Fibroblast of lung (primary cell): Measurements from ENCODE around the gene SLC39A5. TPM values are rescaled to one million over a fixed set of nuclear protein-coding genes. Genes with fewer than 3 reads are reported as not detected.
A peak's percentile ranks its signal among the peaks of the same experiment; 100 is the strongest.

Experiments used
- DNase-seq, 2 donors: peaks; one replicate each; pipeline versions ENCODE4 v3.0.0 to v3.0.0-alpha.2; 2010; ENCODE audit warnings: low read depth in 2 of 2
- H2AFZ ChIP-seq: 2 replicates; pipeline ENCODE4 v1.5.1; 2012; ENCODE audit warnings: low read length, control low read depth, inconsistent platforms
- H3K27ac ChIP-seq: 2 replicates; pipeline ENCODE4 v1.5.1; 2011; ENCODE audit warnings: low read length, control low read depth; ENCODE audit not compliant: insufficient read depth
- H3K27me3 ChIP-seq: 2 replicates; pipeline ENCODE4 v1.5.1; 2011; ENCODE audit warnings: mild to moderate bottlenecking, low read length; ENCODE audit not compliant: control insufficient read depth, insufficient read depth
- H3K36me3 ChIP-seq: 2 replicates; pipeline ENCODE4 v1.5.1; 2011; ENCODE audit warnings: low read length; ENCODE audit not compliant: control insufficient read depth, insufficient read depth
- H3K4me1 ChIP-seq: 2 replicates; pipeline ENCODE4 v1.5.1; 2011; ENCODE audit warnings: low read length; ENCODE audit not compliant: control insufficient read depth, insufficient read depth; ENCODE audit errors: extremely low read depth
- H3K4me2 ChIP-seq: 2 replicates; pipeline ENCODE4 v1.5.1; 2011; ENCODE audit warnings: low read length, control low read depth; ENCODE audit not compliant: insufficient read depth; ENCODE audit errors: extremely low read depth
- H3K4me3 ChIP-seq, 4 experiments: fragments of 200-600 bp in 1 of 4; sonication (generic) in 1 of 4; replicated peaks in 1 of 4; 2 replicates each; pipeline ENCODE4 v1.5.1; 2011 to 2016; ENCODE audit warnings: low read length in 4 of 4, low read depth in 3 of 4, mild to moderate bottlenecking in 3 of 4, control low read depth in 2 of 4, inconsistent platforms in 1 of 4, mixed read lengths in 1 of 4; ENCODE audit not compliant: insufficient read depth in 1 of 4; ENCODE audit errors: control extremely low read depth in 1 of 4
- H3K79me2 ChIP-seq: 2 replicates; pipeline ENCODE4 v1.5.1; 2012; ENCODE audit warnings: mild to moderate bottlenecking, low read length, inconsistent platforms; ENCODE audit not compliant: control insufficient read depth, insufficient read depth
- H3K9ac ChIP-seq: 2 replicates; pipeline ENCODE4 v1.5.1; 2011; ENCODE audit warnings: mild to moderate bottlenecking, low read length, control low read depth; ENCODE audit not compliant: insufficient read depth
- H3K9me3 ChIP-seq: 2 replicates; pipeline ENCODE4 v1.5.1; 2012; ENCODE audit warnings: low read depth, low read length; ENCODE audit not compliant: control insufficient read depth, insufficient read depth
- H4K20me1 ChIP-seq: 2 replicates; pipeline ENCODE4 v1.5.1; 2011; ENCODE audit warnings: low read length; ENCODE audit not compliant: control insufficient read depth, insufficient read depth; ENCODE audit errors: extremely low read depth
- CTCF ChIP-seq, 2 donors: IDR thresholded peaks in 1 of 2; conservative IDR thresholded peaks in 1 of 2; 1 replicate in 1 of 2; 2 replicates in 1 of 2; pipeline ENCODE4 v1.5.1; 2011 to 2012; ENCODE audit warnings: low read length in 2 of 2, control low read depth in 1 of 2, inconsistent platforms in 1 of 2, low read depth in 1 of 2, mild to moderate bottlenecking in 1 of 2
- EZH2 ChIP-seq: IDR thresholded peaks from 2 replicates; pipeline ENCODE4 v1.5.1; 2012; ENCODE audit warnings: low read length, control low read depth, mild to moderate bottlenecking; ENCODE audit errors: missing control alignments
- polyA plus RNA-seq, 2 donors: library from polyadenylated mRNA; depleted of rRNA in 1 of 2; stranded (reverse) in 1 of 2; unstranded in 1 of 2; fragments of >200 nt; gene quantifications; 2 replicates each; pipeline ENCODE4 v1.2.1, GENCODE V29; 2011 to 2012; ENCODE audit warnings: missing spikeins in 1 of 2
- total RNA-seq: library from RNA; depleted of rRNA; stranded (reverse); fragments of >200 nt; gene quantifications from 2 replicates; pipeline ENCODE4 v1.2.1, GENCODE V29; 2014

SLC39A5 gene
- total and polyA plus RNA-seq, 2 donors (not counting 1 experiment from before 2014, with no cell fraction given) = not detected

DNA sequence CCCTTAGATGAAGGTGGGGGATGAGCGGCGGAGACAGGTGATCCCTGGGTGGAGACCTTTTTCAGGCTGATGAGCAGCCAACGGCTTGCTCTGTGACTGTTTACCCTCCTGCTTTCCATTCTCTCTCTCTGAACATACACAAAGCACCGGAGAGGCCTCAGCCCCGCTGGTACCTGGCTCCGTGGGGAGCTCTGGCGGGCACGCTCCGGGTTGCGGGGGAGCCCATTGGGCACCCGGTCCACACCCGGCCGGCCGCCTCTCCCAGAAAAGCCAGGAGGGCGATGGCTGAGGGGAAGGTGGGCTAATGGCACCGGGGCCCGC lies 41.1 kb upstream of the SLC39A5 start:
- no peaks in the 10 kb centered on the region for H3K27me3 ChIP-seq
- peak overlapping the region; percentile 71 for H3K9ac ChIP-seq
- H4K20me1 ChIP-seq = no peaks in the 10 kb centered on the region
- H3K79me2 ChIP-seq = peaks cover 31% of the 10 kb centered on the region
- H2AFZ ChIP-seq = peak overlapping the region; percentile 27
- peak overlapping the region; percentile 69 to 89 (median 85) for H3K4me3 ChIP-seq
- no peaks in the 10 kb centered on the region for H3K9me3 ChIP-seq
- H3K36me3 ChIP-seq = peaks cover 4% of the 10 kb centered on the region
- H3K4me1 ChIP-seq = peaks cover 5% of the 10 kb centered on the region
- H3K4me2 ChIP-seq = peak overlapping the region; percentile 80
- no peak for DNase-seq
- no peak for TF ChIP-seq EZH2
- peak overlapping the region; percentile 59 for H3K27ac ChIP-seq

DNA sequence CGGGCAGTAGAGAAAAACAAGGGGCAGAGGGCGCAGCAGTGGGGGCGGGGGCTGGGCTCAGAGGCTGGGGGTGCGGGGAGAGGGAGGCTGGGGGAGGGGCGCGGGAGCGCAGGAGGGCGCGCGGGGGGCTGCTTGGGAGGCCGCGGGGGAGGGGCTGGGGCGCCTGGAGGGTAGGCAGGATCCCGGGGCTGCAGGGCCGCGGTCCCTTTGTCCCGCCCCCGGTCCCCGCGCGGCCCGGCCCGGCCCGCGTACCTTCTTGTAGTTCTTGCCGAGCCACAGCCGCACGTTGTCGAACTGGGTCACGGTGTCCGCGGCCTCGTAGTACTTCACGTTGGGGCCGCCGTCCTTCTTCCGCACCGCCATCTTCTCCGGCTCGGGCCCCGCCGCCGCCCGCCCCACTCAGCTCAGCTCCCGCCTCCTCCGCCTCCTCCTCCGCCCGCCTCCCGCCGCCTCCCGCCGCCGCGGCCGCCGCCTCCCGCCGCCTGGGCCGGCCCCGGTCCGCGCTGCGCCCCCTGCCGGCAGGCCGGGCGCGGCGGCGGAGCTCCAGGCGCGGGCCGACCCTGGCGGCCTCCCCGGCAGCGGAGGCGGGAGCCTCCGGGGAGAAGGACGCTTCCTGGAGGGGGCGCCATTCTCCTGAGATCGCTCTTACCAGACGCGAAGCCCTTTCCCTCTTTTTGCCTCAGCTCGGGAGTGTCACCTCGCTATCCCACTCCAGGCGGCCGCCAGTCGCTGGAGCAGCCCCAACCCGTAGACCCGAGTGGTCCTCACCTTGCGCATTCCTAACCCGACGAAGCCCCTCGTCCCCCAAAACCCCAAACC lies 40.5 kb upstream of the SLC39A5 start, which contains the start of gene SMARCC2:
Gene SMARCC2, minus strand, starts transcription at position 385 of the 819 bp plus-strand sequence. Its CDS starts 22 bp downstream, at position 363.
- peak within 1 kb of the TSS; percentile 93 for H3K4me2 ChIP-seq
- peaks cover 5% of the 10 kb centered on the region for H3K4me1 ChIP-seq
- H3K27me3 ChIP-seq = no peaks in the 10 kb centered on the region
- H3K79me2 ChIP-seq = peaks cover 31% of the 10 kb centered on the region
- peak within 1 kb of the TSS; percentile 79 for H2AFZ ChIP-seq
- peak within 1 kb of the TSS; percentile 72 for H3K9ac ChIP-seq
- H3K27ac ChIP-seq = peak within 1 kb of the TSS; percentile 87
- TF ChIP-seq EZH2 = no peak
- peak; percentile 50 to 53 for TF ChIP-seq CTCF (conservative IDR thresholded peaks at IDR 0.05 in 1 of 2, IDR thresholded peaks at IDR 0.05 in 1 of 2; ENCODE audit: low read depth in 1 of 2, low read length in 2 of 2)
- H3K4me3 ChIP-seq = peak within 1 kb of the TSS; percentile 69 to 91 (median 86)
- DNase-seq = peak; percentile 75 to 89
- H3K9me3 ChIP-seq = no peaks in the 10 kb centered on the region
- peaks cover 2% of the 10 kb centered on the region for H3K36me3 ChIP-seq
- no peaks in the 10 kb centered on the region for H4K20me1 ChIP-seq

- H3K27me3 ChIP-seq = no peaks in the 10 kb centered on the region
- H3K4me1 ChIP-seq = peaks cover 5% of the 10 kb centered on the region
- DNase-seq = peak; percentile 73 to 87
- no peaks in the 10 kb centered on the region for H3K9me3 ChIP-seq
- no peaks in the 10 kb centered on the region for H4K20me1 ChIP-seq
- peak overlapping the region; percentile 54 for H3K9ac ChIP-seq
- peak overlapping the region; percentile 93 for H3K4me2 ChIP-seq
- peak overlapping the region; percentile 79 for H2AFZ ChIP-seq
- H3K4me3 ChIP-seq = peak overlapping the region; percentile 66 to 91 (median 80)
- TF ChIP-seq EZH2 = no peak
- peak in 1 of 2 donors; percentile 5 for TF ChIP-seq CTCF (conservative IDR thresholded peaks at IDR 0.05 in 1 of 2, IDR thresholded peaks at IDR 0.05 in 1 of 2; ENCODE audit: low read depth in 1 of 2, low read length in 2 of 2)
- no peaks in the 10 kb centered on the region for H3K36me3 ChIP-seq
- H3K27ac ChIP-seq = peak overlapping the region; percentile 87
- H3K79me2 ChIP-seq = peaks cover 31% of the 10 kb centered on the region
Measured at GRCh38 chr12:56189918-56190694, 39.7 kb upstream of the SLC39A5 start.
